IMR-90 (cell line): ENCODE measurements around the gene KIF13A. TPM values are rescaled to one million over a fixed set of nuclear protein-coding genes. Genes with fewer than 3 reads are reported as not detected.

ENCODE experiments used
- ATAC-seq: fragments of 200-7000 bp; cut with Tn5 transposase; 2 replicates; pipeline ENCODE4 v1.9.1; 2020; ENCODE audit warnings: low read depth, mild to moderate bottlenecking, moderate library complexity
- BruUV-seq: library from RNA; stranded (reverse); fragments of 400-500 nt; replicated peaks from 2 replicates; lab custom pipeline; 2021; lab: Mats Ljungman, UMichigan
- CTCF ChIA-PET: fragments of 300-600 bp; formaldehyde crosslinking; extraction: SDS; loops from one replicate; lab custom pipeline; 2021; ENCODE audit warnings: antibody characterized with exemption; lab: Yijun Ruan, JAX
- POLR2A ChIA-PET: fragments of 300-600 bp; sonication (Branson Sonifier 250); formaldehyde crosslinking; loops from one replicate; lab custom pipeline; 2022; ENCODE audit warnings: antibody characterized with exemption; ENCODE audit not compliant: unreplicated experiment; lab: Charles Lee
- DNase-seq: peaks from one replicate; pipeline ENCODE4 v3.0.0; 2013
- H2AFZ ChIP-seq: replicated peaks from 2 replicates; pipeline ENCODE3; 2013; ENCODE audit warnings: low read length, mild to moderate bottlenecking; ENCODE audit not compliant: poor library complexity
- H2AK5ac ChIP-seq: 2 replicates; pipeline ENCODE4 v1.6.1; 2013; ENCODE audit warnings: low read depth, low read length, inconsistent platforms
- H2AK9ac ChIP-seq: replicated peaks from 2 replicates; pipeline ENCODE3; 2013; ENCODE audit warnings: mild to moderate bottlenecking, low read depth, low read length, moderate library complexity; ENCODE audit not compliant: poor library complexity
- H2BK120ac ChIP-seq: 2 replicates; pipeline ENCODE4 v1.6.1; 2013; ENCODE audit warnings: low read depth, low read length, inconsistent platforms
- H2BK15ac ChIP-seq: 3 replicates; pipeline ENCODE4 v1.6.1; 2013; ENCODE audit warnings: low read depth, low read length, inconsistent platforms
- H2BK20ac ChIP-seq: 2 replicates; pipeline ENCODE4 v1.6.1; 2013; ENCODE audit warnings: low read depth, mild to moderate bottlenecking, inconsistent platforms, low read length, moderate library complexity
- H2BK5ac ChIP-seq: 2 replicates; pipeline ENCODE4 v1.6.1; 2013; ENCODE audit warnings: mild to moderate bottlenecking, low read depth, low read length, inconsistent platforms; ENCODE audit not compliant: poor library complexity, severe bottlenecking
- H3K14ac ChIP-seq: replicated peaks from 2 replicates; pipeline ENCODE4 v1.6.1; 2013; ENCODE audit warnings: low read depth, low read length, inconsistent platforms
- H3K18ac ChIP-seq: 2 replicates; pipeline ENCODE4 v1.6.1; 2013; ENCODE audit warnings: low read depth, low read length, control low read depth
- H3K23ac ChIP-seq: 2 replicates; pipeline ENCODE4 v1.6.1; 2013; ENCODE audit warnings: low read depth, low read length, inconsistent platforms
- H3K27ac ChIP-seq: 2 replicates; pipeline ENCODE4 v1.5.1; 2013; ENCODE audit warnings: mild to moderate bottlenecking, control low read depth, low read length; ENCODE audit not compliant: insufficient read depth
- H3K27me3 ChIP-seq: 2 replicates; pipeline ENCODE4 v1.6.1; 2013; ENCODE audit warnings: low read length; ENCODE audit not compliant: control insufficient read depth, insufficient read depth
- H3K36me3 ChIP-seq: 2 replicates; pipeline ENCODE4 v1.6.1; 2013; ENCODE audit warnings: low read length, mixed read lengths; ENCODE audit not compliant: control insufficient read depth, insufficient read depth
- H3K4ac ChIP-seq: 2 replicates; pipeline ENCODE4 v1.6.1; 2013; ENCODE audit warnings: low read depth, low read length, inconsistent platforms
- H3K4me1 ChIP-seq: 2 replicates; pipeline ENCODE4 v1.6.1; 2013; ENCODE audit warnings: low read length, mixed read lengths; ENCODE audit not compliant: control insufficient read depth, insufficient read depth
- H3K4me2 ChIP-seq: 2 replicates; pipeline ENCODE4 v1.6.1; 2013; ENCODE audit warnings: low read depth, mild to moderate bottlenecking, control low read depth, low read length, moderate library complexity
- H3K4me3 ChIP-seq: 2 replicates; pipeline ENCODE4 v1.5.1; 2013; ENCODE audit warnings: low read depth, mild to moderate bottlenecking, control low read depth, low read length, moderate library complexity; ENCODE audit not compliant: insufficient read depth
- H3K56ac ChIP-seq: 2 replicates; pipeline ENCODE4 v1.6.1; 2013; ENCODE audit warnings: low read length, inconsistent platforms; ENCODE audit not compliant: insufficient read depth; ENCODE audit errors: extremely low read depth
- H3K79me1 ChIP-seq, 2 experiments: 2 replicates each; pipeline ENCODE4 v1.6.1; 2013; ENCODE audit warnings: low read length in 2 of 2, inconsistent platforms in 1 of 2, low read depth in 1 of 2
- H3K9ac ChIP-seq: 2 replicates; pipeline ENCODE4 v1.6.1; 2013; ENCODE audit warnings: low read depth, low read length, control low read depth
- H3K9me1 ChIP-seq: 2 replicates; pipeline ENCODE4 v1.6.1; 2013; ENCODE audit warnings: low read length, inconsistent platforms; ENCODE audit not compliant: insufficient read depth
- H3K9me3 ChIP-seq: 2 replicates; pipeline ENCODE4 v1.6.1; 2013; ENCODE audit warnings: low read length; ENCODE audit not compliant: control insufficient read depth, insufficient read depth
- H4K20me1 ChIP-seq: 2 replicates; pipeline ENCODE4 v1.6.1; 2013; ENCODE audit warnings: low read length, inconsistent platforms; ENCODE audit not compliant: insufficient read depth
- H4K5ac ChIP-seq: 2 replicates; pipeline ENCODE4 v1.6.1; 2013; ENCODE audit warnings: mild to moderate bottlenecking, low read depth, low read length, control low read depth
- H4K8ac ChIP-seq, 2 experiments: 2 replicates each; pipeline ENCODE4 v1.6.1; 2013; ENCODE audit warnings: low read depth in 2 of 2, low read length in 2 of 2, control low read depth in 1 of 2, inconsistent platforms in 1 of 2
- H4K91ac ChIP-seq: 2 replicates; pipeline ENCODE4 v1.6.1; 2013; ENCODE audit warnings: low read depth, low read length, inconsistent platforms; ENCODE audit not compliant: insufficient read depth
- CHD1 ChIP-seq: IDR thresholded peaks from 2 replicates; pipeline ENCODE4 v1.6.1; 2012; ENCODE audit warnings: low read depth, low read length, improper control_type of control experiment
- MAFK ChIP-seq: IDR thresholded peaks from 2 replicates; pipeline ENCODE4 v1.6.1; 2012; ENCODE audit warnings: low read depth, low read length, improper control_type of control experiment
- POLR2A ChIP-seq: IDR thresholded peaks from 2 replicates; pipeline ENCODE4 v1.6.1; 2012; ENCODE audit warnings: mild to moderate bottlenecking, low read depth, low read length
- RAD21 ChIP-seq: IDR thresholded peaks from 2 replicates; pipeline ENCODE4 v1.6.1; 2012; ENCODE audit warnings: low read length, improper control_type of control experiment
- RCOR1 ChIP-seq: IDR thresholded peaks from 2 replicates; pipeline ENCODE4 v1.6.1; 2012; ENCODE audit warnings: mild to moderate bottlenecking, low read length, improper control_type of control experiment; ENCODE audit not compliant: insufficient replicate concordance
- WGBS, 2 experiments: methylation state at CpG; one replicate each; pipeline versions ENCODE4 v1.1.5 to v1.1.7; 2013; ENCODE audit warnings: missing lambda C conversion rate in 2 of 2; ENCODE audit not compliant: insufficient read length in 1 of 2; ENCODE audit errors: extremely low coverage in 2 of 2; 5-methylcytosine and 5-hydroxymethylcytosine counted together
- dilution Hi-C: fragments of 300-500 bp; cut with HindIII; formaldehyde crosslinking; loops from one replicate; pipeline ENCODE4 v1.14.3; 2018; ENCODE audit warnings: low sequenced_read_pairs; ENCODE audit not compliant: unreplicated experiment
- in situ Hi-C: fragments of 300-500 bp; cut with MboI; formaldehyde crosslinking; loops from 3 replicates; pipeline ENCODE4 v1.14.3; 2019; ENCODE audit warnings: low sequenced_read_pairs, inconsistent platforms, mixed read lengths
- intact Hi-C: fragments of 100-400 bp; cut with micrococcal nuclease; formaldehyde crosslinking; loops from 2 replicates; pipeline ENCODE4 v1.10.0; 2022
- polyA plus RNA-seq, 3 experiments: library from polyadenylated mRNA; depleted of rRNA; stranded (reverse); fragments of >200 nt; gene quantifications; 2 replicates each; pipeline ENCODE4 v1.2.3, GENCODE V29; 2012; ENCODE audit warnings: low replicate concordance in 1 of 3
- total RNA-seq: library from RNA; depleted of rRNA; stranded (reverse); fragments of >200 nt; gene quantifications from 2 replicates; pipeline ENCODE4 v1.2.3, GENCODE V29; 2012

The KIF13A gene
- total and polyA plus RNA-seq, 2 of the 4 experiments (the other 2 are of a cell fraction), result 23.3 to 51.8 TPM

DNA sequence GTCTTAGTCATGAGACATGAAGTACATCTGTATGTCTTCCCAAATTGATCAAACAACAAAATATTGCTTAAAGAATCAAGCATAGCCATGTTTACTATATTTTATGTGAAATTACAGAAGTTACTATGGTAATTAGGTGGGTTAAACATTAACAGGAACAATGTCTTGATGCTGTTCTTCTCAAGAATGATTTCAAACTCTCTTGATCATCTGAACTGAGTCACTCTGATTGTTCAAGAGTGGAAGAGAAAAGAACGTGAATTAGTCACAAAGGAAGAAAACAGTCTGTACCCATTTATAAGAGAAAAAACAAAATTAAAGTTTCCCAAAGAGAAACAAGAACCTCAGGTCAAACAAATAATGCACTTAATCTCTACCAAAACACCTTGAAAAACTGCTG lies 218.6 kb downstream of the KIF13A start:
- H3K4me2 ChIP-seq, result no peak overlapping the region
- in situ Hi-C loops (no loop called here), intact Hi-C loops (no loop called here), dilution Hi-C loops (no loop called here)
- no peak overlapping the region for H2AFZ ChIP-seq
- H4K91ac ChIP-seq, result no peak overlapping the region
- no peaks in the 10 kb centered on the region for H3K9me3 ChIP-seq
- BruUV-seq, result no TSS peak
- no peak overlapping the region for H2BK120ac ChIP-seq
- H3K4ac ChIP-seq, result no peak overlapping the region
- no peak overlapping the region for H2BK15ac ChIP-seq
- no peak overlapping the region for H3K27ac ChIP-seq
- H2AK9ac ChIP-seq, result no peak overlapping the region
- ChIA-PET POLR2A (no interaction called here), CTCF (interaction anchor here (1.3 kb wide), 1 partner anchor 10 kb away, joined by 3 read pairs; no protein-coding TSS in a partner anchor)
- no peak overlapping the region for H3K56ac ChIP-seq
- H4K8ac ChIP-seq, result no peak overlapping the region
- DNase-seq (no peak), ATAC-seq (no peak)
- H2AK5ac ChIP-seq, result no peak overlapping the region
- H3K4me3 ChIP-seq, result no peak overlapping the region
- peaks cover 35% of the 10 kb centered on the region for H3K36me3 ChIP-seq
- no peak overlapping the region for H3K23ac ChIP-seq
- WGBS, 2 experiments, result no CpG with 5 or more reads among the region's 1 CpG
- no peak overlapping the region for H3K9ac ChIP-seq
- H3K9me1 ChIP-seq, result peaks cover 8% of the 10 kb centered on the region; the same call in 1 of the 2 replicates
- H3K79me1 ChIP-seq, result peaks cover 0 to 15% of the 10 kb centered on the region in 2 experiments; a peak in 2 of 4 replicates
- no peak for TF ChIP-seq POLR2A
- no peak for TF ChIP-seq CHD1
- TF ChIP-seq RCOR1, result no peak
- TF ChIP-seq RAD21, result no peak
- no peak for TF ChIP-seq MAFK
- H4K20me1 ChIP-seq, result no peaks in the 10 kb centered on the region
- H3K27me3 ChIP-seq, result no peaks in the 10 kb centered on the region
- no peak overlapping the region for H2BK5ac ChIP-seq
- no peak overlapping the region for H4K5ac ChIP-seq
- H2BK20ac ChIP-seq, result no peak overlapping the region
- H3K4me1 ChIP-seq, result no peaks in the 10 kb centered on the region
- no peak overlapping the region for H3K18ac ChIP-seq
- H3K14ac ChIP-seq, result no peak overlapping the region
